SK-N-MC (cell line): ENCODE data around the gene CLTC.
A peak's percentile ranks its signal among the peaks of the same experiment; 100 is the strongest.

ENCODE experiments used
- DNase-seq: peaks from one replicate; pipeline ENCODE4 v3.0.0-alpha.2; 2011; ENCODE audit warnings: low read depth, low spot score
- H3K27ac ChIP-seq: fragments of 200-600 bp; sonication (generic); 2 replicates; pipeline ENCODE4 v1.5.1; 2016; ENCODE audit warnings: mixed run types
- H3K36me3 ChIP-seq: fragments of 200-600 bp; sonication (generic); 2 replicates; pipeline ENCODE4 v1.6.1; 2017; ENCODE audit warnings: antibody characterized with exemption, low read length, mixed read lengths; ENCODE audit not compliant: insufficient read depth
- H3K4me3 ChIP-seq: fragments of 200-600 bp; sonication (generic); 2 replicates; pipeline ENCODE4 v1.5.1; 2016
- H3K9ac ChIP-seq: fragments of 200-600 bp; sonication (generic); 2 replicates; pipeline ENCODE4 v1.8.0; 2017; ENCODE audit warnings: mixed run types, mixed read lengths; ENCODE audit not compliant: insufficient read length
- H3K9me3 ChIP-seq: fragments of 200-600 bp; sonication (generic); 2 replicates; pipeline ENCODE4 v1.6.1; 2017; ENCODE audit warnings: low read depth, mild to moderate bottlenecking, antibody characterized with exemption, low read length, moderate library complexity, mixed read lengths
- EZH2 ChIP-seq: fragments of 200-600 bp; sonication (generic); IDR thresholded peaks from one replicate; pipeline ENCODE4 v1.6.1; 2017; ENCODE audit warnings: antibody characterized with exemption
- FOXP2 ChIP-seq: optimal IDR thresholded peaks from 2 replicates; pipeline ENCODE3; 2011; ENCODE audit warnings: mild to moderate bottlenecking, moderate library complexity; ENCODE audit not compliant: insufficient read depth; ENCODE audit errors: extremely low read length, control extremely low read depth
- POLR2AphosphoS5 ChIP-seq: IDR thresholded peaks from 2 replicates; pipeline ENCODE4 v1.6.1; 2012; ENCODE audit warnings: mild to moderate bottlenecking, low read depth, low read length, borderline replicate concordance

Gene CLTC

GRCh38 chr17:59716427-59716826 is 96.7 kb downstream of the CLTC start:
- no peak overlapping the region for H3K9ac ChIP-seq
- no peak for TF ChIP-seq EZH2
- no peak for TF ChIP-seq POLR2AphosphoS5
- no peak for TF ChIP-seq FOXP2
- DNase-seq: no peak
- no peak overlapping the region for H3K27ac ChIP-seq
- H3K36me3 ChIP-seq: peaks cover 1% of the 10 kb centered on the region
- no peaks in the 10 kb centered on the region for H3K9me3 ChIP-seq
- H3K4me3 ChIP-seq: no peak overlapping the region

- no peak for DNase-seq
- Histone ChIP-seq H3K9ac (no peak overlapping the region), H3K27ac (no peak overlapping the region), H3K36me3 (peaks cover 6% of the 10 kb centered on the region), H3K4me3 (no peak overlapping the region), H3K9me3 (no peaks in the 10 kb centered on the region)
- TF ChIP-seq FOXP2 (no peak), POLR2AphosphoS5 (no peak), EZH2 (no peak)
Measured at GRCh38 chr17:59719526-59719925, 99.8 kb downstream of the CLTC start.

GRCh38 chr17:59722623-59723022 is 102.9 kb downstream of the CLTC start:
- H3K36me3 ChIP-seq: peaks cover 6% of the 10 kb centered on the region
- no peak overlapping the region for H3K4me3 ChIP-seq
- TF ChIP-seq FOXP2 (no peak), POLR2AphosphoS5 (no peak), EZH2 (no peak)
- H3K9ac ChIP-seq: no peak overlapping the region
- no peak for DNase-seq
- peak overlapping the region; percentile 63 for H3K27ac ChIP-seq
- H3K9me3 ChIP-seq: no peaks in the 10 kb centered on the region

GRCh38 chr17:59723041-59723440 is 103.3 kb downstream of the CLTC start:
- DNase-seq: no peak
- no peaks in the 10 kb centered on the region for H3K9me3 ChIP-seq
- H3K9ac ChIP-seq: no peak overlapping the region
- H3K27ac ChIP-seq: peak overlapping the region; percentile 63
- H3K36me3 ChIP-seq: peaks cover 6% of the 10 kb centered on the region
- no peak overlapping the region for H3K4me3 ChIP-seq
- TF ChIP-seq FOXP2: no peak
- no peak for TF ChIP-seq POLR2AphosphoS5
- TF ChIP-seq EZH2: no peak

- H3K36me3 ChIP-seq: peaks cover 6% of the 10 kb centered on the region
- no peaks in the 10 kb centered on the region for H3K9me3 ChIP-seq
- no peak for DNase-seq
- H3K9ac ChIP-seq: no peak overlapping the region
- H3K4me3 ChIP-seq: no peak overlapping the region
- TF ChIP-seq FOXP2: no peak
- TF ChIP-seq EZH2: no peak
- no peak for TF ChIP-seq POLR2AphosphoS5
- H3K27ac ChIP-seq: peak overlapping the region; percentile 63
Measured at GRCh38 chr17:59723607-59724006, 103.9 kb downstream of the CLTC start.

- Histone ChIP-seq H3K4me3 (no peak overlapping the region), H3K9ac (no peak overlapping the region), H3K27ac (peak overlapping the region; percentile 2; the same call in 1 of the 2 replicates), H3K9me3 (no peaks in the 10 kb centered on the region), H3K36me3 (peaks cover 6% of the 10 kb centered on the region; the same call in 1 of the 2 replicates)
- no peak for DNase-seq
- TF ChIP-seq FOXP2 (no peak), POLR2AphosphoS5 (no peak)
Measured at GRCh38 chr17:59725691-59726090, 106.0 kb downstream of the CLTC start.

GRCh38 chr17:59727817-59728533 is 108.3 kb downstream of the CLTC start:
- TF ChIP-seq EZH2: no peak
- no peak for TF ChIP-seq POLR2AphosphoS5
- TF ChIP-seq FOXP2: no peak
- DNase-seq: no peak
- H3K27ac ChIP-seq: no peak overlapping the region

GRCh38 chr17:59730268-59730834 is 110.7 kb downstream of the CLTC start:
- Histone ChIP-seq H3K36me3 (peaks cover 5% of the 10 kb centered on the region; the same call in 1 of the 2 replicates), H3K4me3 (no peak overlapping the region), H3K27ac (no peak overlapping the region), H3K9ac (no peak overlapping the region), H3K9me3 (no peaks in the 10 kb centered on the region)
- TF ChIP-seq EZH2 (no peak), POLR2AphosphoS5 (no peak), FOXP2 (no peak)
- DNase-seq: no peak

More at GRCh38 chr17:59727817-59728533, 108.3 kb downstream of the CLTC start:
- Histone ChIP-seq H3K36me3 (no peaks in the 10 kb centered on the region), H3K9ac (no peak overlapping the region), H3K9me3 (no peaks in the 10 kb centered on the region), H3K4me3 (no peak overlapping the region)

- DNase-seq: no peak
- TF ChIP-seq FOXP2: no peak
- TF ChIP-seq POLR2AphosphoS5: no peak
- no peak for TF ChIP-seq EZH2
- no peak overlapping the region for H3K4me3 ChIP-seq
- no peaks in the 10 kb centered on the region for H3K9me3 ChIP-seq
- H3K9ac ChIP-seq: no peak overlapping the region
- peaks cover 12% of the 10 kb centered on the region; the same call in 1 of the 2 replicates for H3K36me3 ChIP-seq
- no peak overlapping the region for H3K27ac ChIP-seq
Measured at GRCh38 chr17:59733697-59734096, 114.0 kb downstream of the CLTC start.
